ENCODE data around the gene PSMA4. TPM values are rescaled to one million over a fixed set of nuclear protein-coding genes. Genes with fewer than 3 reads are reported as not detected.

PSMA4 gene
- total and polyA plus RNA-seq, 10 of the 15 experiments (the other 5 are each of a cell fraction or from before 2014, with no cell fraction given) = 210 to 1,221 (median 546) TPM

GRCh38 chr15:78563092-78563491 is 22.8 kb downstream of the PSMA4 start:
- ChIA-PET SMC1A (ENCODE audit: uncharacterized antibody, unreplicated experiment) (no interaction called here), CTCF (interaction anchor here (0.6 kb wide), 1 partner anchor 99 kb away, joined by 3 read pairs; no protein-coding TSS in a partner anchor), RAD21 (ENCODE audit: unreplicated experiment) (interaction anchor here (0.7 kb wide), 1 partner anchor 11 kb away, joined by 3 read pairs; no protein-coding TSS in a partner anchor), POLR2A (interaction anchor here (0.6 to 0.9 kb wide), 2 partner anchors 23 to 444 kb away, joined by 5 to 6 read pairs; partner anchors contain the start of gene PSMA4)
- Histone ChIP-seq H3K4me2 (ENCODE audit: control insufficient read depth, insufficient read depth) (no peak overlapping the region), H2AFZ (ENCODE audit: control insufficient read depth, low read depth, low read length) (no peak overlapping the region), H3K9me3 (replicated peaks; ENCODE audit: control insufficient read depth, insufficient read depth, low read length) (no peaks in the 10 kb centered on the region), H3K27ac (ENCODE audit: control insufficient read depth, insufficient read depth) (no peak overlapping the region), H3K9ac (ENCODE audit: control insufficient read depth, insufficient read depth, low read length) (no peak overlapping the region), H3K4me3 (no peak overlapping the region), H3K36me3 (ENCODE audit: control insufficient read depth in 2 of 2, insufficient read depth in 2 of 2, low read length in 1 of 2) (no peaks in the 10 kb centered on the region), H4K20me1 (ENCODE audit: control insufficient read depth, insufficient read depth) (no peaks in the 10 kb centered on the region), H3K4me1 (ENCODE audit: control insufficient read depth, insufficient read depth, low read length) (peaks cover 5% of the 10 kb centered on the region), H3K79me2 (ENCODE audit: control insufficient read depth, insufficient read depth, low read length) (peaks cover 10% of the 10 kb centered on the region), H3K27me3 (replicated peaks in 1 of 2; ENCODE audit: control insufficient read depth in 2 of 2, insufficient read depth in 2 of 2, low read length in 1 of 2) (no peaks in the 10 kb centered on the region)
- intact Hi-C loops (cut with micrococcal nuclease; ENCODE audit: unreplicated experiment) = no loop called here
- no peak for DNase-seq (ENCODE audit: low read depth, low spot score)
- no peak for ATAC-seq
- BruUV-seq (replicated peaks) = no TSS peak
- no peak for FAIRE-seq
- in situ Hi-C loops (cut with MboI) = no loop called here
- 86% methylated on average over 2 of the region's 2 CpGs for WGBS (ENCODE audit: insufficient coverage, insufficient replicate concordance, low lambda C conversion rate, missing lambda C conversion rate)
- TF ChIP-seq NFIC (IDR thresholded peaks at IDR 0.05; ENCODE audit: low read depth, low read length) (no peak), CUX1 (IDR thresholded peaks at IDR 0.05; ENCODE audit: insufficient replicate concordance, low read depth, low read length) (no peak)
